Left lobe of liver (tissue), 2 donors: ENCODE measurements around the gene SORCS2. TPM values are rescaled to one million over a fixed set of nuclear protein-coding genes. Genes with fewer than 3 reads are reported as not detected.

Source experiments
- ATAC-seq: fragments of 200-7000 bp; cut with Tn5 transposase; one replicate; pipeline ENCODE4 v1.9.1; 2020; ENCODE audit warnings: mild to moderate bottlenecking, moderate library complexity
- DNase-seq: peaks from one replicate; pipeline ENCODE4 v3.0.0-alpha.2; 2020; ENCODE audit warnings: low spot score
- total RNA-seq: library from RNA; stranded (reverse); gene quantifications from one replicate; pipeline ENCODE4 v1.2.1, GENCODE V29; 2021
- donor health status: DM: no; HTN: no; CAD: no; lungs with moderate emphysema.
- donor health status: DM: no; HTN: yes; CAD: no.

The SORCS2 gene
- total RNA-seq, 1 donor from 2014 or later: 0.35 TPM

DNA sequence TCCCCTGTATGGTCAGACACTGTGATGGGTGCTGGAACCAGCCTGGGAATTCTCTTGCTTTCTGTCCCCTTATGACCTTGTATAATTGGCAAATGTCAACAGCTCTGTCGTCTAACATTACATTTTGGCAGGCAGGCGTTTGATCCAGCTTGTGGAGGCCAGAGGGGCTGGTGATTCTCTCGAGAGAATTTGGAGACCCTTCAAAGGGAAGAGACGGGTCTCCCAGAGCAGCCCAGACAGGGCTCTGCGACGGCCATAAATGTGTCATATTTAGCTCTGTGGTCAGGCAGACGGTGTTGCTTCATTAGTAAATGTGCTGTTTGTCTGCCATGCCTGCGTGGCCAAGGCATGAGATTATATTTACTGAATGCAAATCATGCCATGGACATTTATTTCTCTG is 68.7 kb downstream of the SORCS2 start:
- DNase-seq: no peak

GRCh38 chr4:7261536-7261935 is 69.2 kb downstream of the SORCS2 start:
- DNase-seq (no peak), ATAC-seq (no peak)

More for the DNA sequence above, 68.7 kb downstream of the SORCS2 start:
- no peak for ATAC-seq

GRCh38 chr4:7262134-7262533 is 69.8 kb downstream of the SORCS2 start:
- no peak for ATAC-seq

DNA sequence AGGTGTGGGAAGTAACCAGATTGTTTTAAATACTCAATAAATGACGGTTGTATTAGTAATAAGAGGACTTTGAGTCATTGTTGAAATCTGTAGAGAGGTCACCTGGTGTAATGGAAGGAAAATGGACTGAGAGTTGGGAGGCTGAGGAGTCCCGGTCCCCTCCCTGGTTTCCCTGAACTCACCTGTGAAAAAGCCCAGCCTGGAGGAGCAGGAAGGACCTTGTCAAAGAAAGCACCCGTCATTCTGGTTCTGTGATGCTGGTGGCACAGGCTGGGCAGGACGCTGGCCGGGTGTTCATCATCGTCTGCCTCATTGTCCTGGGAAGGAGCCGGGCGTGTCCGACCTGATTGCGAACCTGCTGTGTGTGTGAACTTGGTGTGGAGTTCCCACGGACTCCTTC is 70.8 kb downstream of the SORCS2 start:
- no peak for DNase-seq
- ATAC-seq: no peak

More at GRCh38 chr4:7262134-7262533, 69.8 kb downstream of the SORCS2 start:
- no peak for DNase-seq

- DNase-seq: no peak
- no peak for ATAC-seq
Measured at GRCh38 chr4:7264694-7265093, 72.4 kb downstream of the SORCS2 start.

GRCh38 chr4:7266525-7267292 is 74.4 kb downstream of the SORCS2 start:
- DNase-seq: no peak
- no peak for ATAC-seq

DNA sequence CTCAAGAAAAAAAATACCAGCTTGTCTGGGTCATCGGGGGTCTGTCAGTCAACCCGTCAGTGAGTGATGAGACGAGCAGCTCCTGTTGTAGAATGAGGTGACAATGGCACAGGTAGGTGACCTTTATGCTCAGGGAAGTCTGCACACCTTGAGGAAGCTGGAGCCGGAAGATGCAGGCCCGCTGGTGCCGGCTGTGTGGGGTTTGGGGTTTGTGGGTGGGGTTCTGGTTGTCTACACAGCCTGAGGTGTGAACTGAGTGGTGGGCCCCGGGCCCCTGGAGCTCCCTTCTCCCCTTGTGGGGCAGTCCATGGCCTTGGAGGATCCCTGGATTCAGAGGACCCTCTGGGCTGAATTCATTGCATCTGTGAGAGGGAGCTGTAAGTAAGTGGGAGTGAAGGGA is 75.5 kb downstream of the SORCS2 start:
- DNase-seq: no peak

DNA sequence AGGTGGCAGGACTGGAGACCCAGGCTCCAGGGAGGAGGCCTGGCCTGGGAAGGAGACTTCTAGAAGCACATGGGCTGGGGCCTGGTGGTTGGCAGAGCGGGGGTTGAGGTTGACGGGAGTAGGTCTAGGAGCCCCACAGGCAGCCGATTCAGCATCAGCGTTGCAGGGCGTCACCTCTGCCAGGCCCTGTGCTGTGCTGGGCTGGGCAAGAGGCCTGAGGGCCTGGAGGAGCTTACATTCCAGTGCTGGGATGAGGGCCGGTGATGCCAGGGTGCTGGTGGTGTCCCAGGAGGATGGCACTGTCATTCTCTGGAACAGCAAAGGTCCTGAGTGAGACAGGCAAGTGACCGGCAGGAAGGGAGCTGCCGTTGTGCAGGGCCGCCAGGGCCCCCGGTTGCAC is 76.6 kb downstream of the SORCS2 start:
- DNase-seq: no peak
- no peak for ATAC-seq

More for the DNA sequence above, 75.5 kb downstream of the SORCS2 start:
- ATAC-seq: no peak

DNA sequence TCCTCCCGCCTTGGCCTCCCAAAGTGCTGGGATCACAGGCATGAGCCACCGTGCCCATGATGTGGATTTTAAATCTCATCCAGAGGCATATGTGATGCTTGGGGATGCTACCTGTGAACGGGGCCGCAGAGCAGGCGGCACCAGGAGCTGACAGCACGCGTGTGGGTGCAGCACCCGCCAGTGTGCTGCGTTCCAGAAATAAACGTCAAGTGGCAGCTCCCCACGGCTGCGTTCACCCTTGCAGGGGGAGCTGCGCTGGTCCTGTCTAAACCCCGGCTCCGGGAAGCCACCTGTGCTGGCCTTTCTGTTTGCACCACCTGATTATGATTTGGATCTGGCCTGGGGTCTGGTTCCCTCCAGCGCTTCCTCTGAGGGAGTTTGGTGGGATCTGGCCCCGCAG is 77.8 kb downstream of the SORCS2 start:
- ATAC-seq (no peak), DNase-seq (no peak)

DNA sequence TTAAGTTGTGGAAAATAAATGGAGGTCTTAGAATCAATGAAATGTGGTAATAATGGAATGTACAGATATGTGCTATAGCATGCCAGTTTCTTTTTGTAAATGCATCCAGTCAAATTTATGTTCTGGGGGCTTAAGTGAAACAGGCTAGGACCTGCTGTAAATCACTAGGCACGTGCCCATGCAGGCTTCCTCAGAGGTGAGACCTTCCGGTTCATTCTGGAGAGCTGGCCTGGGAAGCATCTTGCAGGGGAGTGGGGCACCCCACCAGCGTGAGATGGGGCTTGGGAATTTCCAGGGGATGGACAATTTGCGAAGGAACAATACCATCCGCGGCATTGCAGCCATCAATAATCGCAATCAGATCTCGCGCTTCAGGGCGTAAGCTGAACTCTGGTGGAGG is 80.1 kb downstream of the SORCS2 start:
- ATAC-seq (no peak), DNase-seq (no peak)

DNA sequence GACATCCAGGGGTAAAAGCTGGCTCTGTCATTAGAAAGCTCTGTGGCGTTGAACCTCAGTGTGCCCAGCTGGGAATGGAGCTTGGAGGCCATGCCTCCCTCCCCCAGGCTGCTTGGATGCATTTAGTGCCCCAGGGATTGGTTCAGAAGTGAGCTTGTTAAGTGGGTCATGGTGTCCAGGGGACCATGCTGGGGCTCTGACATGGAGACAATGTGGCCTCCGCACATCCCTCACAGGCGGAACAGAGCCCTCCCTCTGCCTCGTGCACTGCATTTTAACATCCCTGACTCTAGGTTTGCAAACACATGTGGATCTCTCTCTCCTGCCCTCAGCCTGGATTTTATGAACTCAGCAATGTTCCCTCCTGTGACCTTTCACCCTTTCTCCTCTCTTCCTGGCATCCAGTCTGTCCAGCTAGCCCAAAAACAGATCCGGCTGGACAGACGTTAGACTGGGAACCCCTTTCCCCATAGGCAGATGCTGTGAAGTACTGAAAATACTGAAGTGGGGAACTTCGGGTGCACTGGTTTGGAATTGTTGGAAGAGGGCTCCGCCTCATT is 81.5 kb downstream of the SORCS2 start:
- peak; percentile 54 for ATAC-seq
- no peak for DNase-seq

- no peak for DNase-seq
Measured at GRCh38 chr4:7275067-7275466, 82.7 kb downstream of the SORCS2 start.

DNA sequence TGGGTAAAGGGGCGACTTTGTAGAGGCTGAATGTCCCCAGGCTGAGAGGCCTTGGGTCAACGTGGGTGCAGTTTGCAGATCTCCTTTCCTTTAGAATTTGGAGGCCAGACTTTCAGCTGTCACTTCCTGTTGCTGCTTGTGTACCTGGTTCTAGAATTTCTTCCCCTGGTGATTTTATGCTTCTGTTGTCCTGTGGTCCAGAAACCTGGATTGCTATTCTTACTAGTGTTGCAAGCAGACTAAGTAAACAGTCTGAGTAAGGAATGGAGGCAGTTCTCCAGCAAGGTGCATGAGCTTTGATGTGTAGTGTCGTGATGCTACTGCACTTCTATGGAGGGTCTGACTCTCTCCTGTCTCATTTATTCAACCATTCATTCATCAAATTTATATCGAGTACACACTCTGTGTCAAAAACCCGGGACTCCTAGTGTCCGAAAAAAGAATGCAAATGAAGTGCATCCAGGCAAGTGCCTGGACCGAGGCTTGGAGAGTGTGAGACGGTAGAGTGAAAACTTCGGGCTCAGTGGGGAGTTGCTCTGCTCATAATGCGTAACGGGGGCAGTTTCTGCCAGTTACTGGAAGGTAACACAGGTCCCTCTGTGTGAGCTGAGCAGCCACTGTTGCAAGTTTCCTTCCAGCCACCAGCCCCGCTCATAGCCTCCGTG is 83.3 kb downstream of the SORCS2 start:
- no peak for ATAC-seq

More at GRCh38 chr4:7275067-7275466, 82.7 kb downstream of the SORCS2 start:
- ATAC-seq: no peak

DNA sequence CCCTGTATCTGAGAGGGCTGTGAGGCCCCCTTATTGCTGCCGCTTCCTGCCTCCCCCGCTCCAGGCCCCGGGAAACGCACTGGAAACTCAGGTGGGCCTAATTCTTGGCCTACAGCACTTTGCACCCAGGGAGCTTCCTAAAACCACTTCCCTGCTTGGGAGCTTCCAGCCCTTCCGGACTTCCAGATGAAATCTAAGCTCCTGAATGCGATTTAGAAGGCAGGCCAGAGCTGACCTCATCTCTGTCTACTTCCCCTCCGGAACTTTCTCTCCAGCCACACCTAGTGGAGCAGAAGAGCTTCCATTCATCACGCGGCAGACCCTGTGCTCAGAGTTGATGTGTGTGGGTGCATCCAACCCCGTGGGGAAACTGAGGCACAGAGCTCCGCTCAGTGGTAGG is 84.2 kb downstream of the SORCS2 start:
- ATAC-seq: no peak
- no peak for DNase-seq

More for the DNA sequence above, 83.3 kb downstream of the SORCS2 start:
- no peak for DNase-seq

DNA sequence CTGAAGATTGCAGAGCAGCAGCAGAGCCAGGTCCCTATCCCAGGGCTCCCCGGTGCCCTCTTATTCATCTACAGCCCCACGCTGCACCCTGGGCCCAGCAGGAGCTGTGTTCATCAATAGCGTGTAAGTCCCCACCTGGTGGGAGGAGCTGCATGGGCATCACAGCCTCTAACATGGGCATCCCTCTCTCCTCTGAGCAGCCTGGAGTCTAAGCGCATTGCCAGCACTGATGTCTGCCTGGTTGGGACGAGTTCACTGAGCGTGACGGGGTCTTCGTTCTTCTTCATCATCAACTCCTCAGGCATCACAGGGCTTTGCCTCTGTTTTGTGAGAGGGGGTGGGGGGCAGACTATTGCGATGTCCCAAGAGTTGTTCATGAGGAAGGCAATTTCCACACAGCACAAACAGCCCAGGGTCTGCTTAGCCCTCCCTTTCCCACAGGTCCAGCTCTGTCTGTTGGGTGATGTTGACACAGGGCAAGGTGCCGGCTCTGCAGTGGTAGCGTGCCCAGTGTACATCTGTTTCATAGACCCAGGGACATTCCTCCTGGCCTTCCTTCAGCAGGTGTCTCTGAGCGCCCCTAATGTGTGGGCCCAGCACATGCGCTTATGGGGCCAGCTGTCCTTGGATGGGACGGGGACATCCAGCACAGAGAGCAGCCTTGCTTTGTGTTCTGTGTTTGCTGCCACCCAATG is 85.9 kb downstream of the SORCS2 start:
- ATAC-seq: no peak

GRCh38 chr4:7278981-7279380 is 86.6 kb downstream of the SORCS2 start:
- ATAC-seq (no peak), DNase-seq (no peak)

More for the DNA sequence above, 85.9 kb downstream of the SORCS2 start:
- no peak for DNase-seq

DNA sequence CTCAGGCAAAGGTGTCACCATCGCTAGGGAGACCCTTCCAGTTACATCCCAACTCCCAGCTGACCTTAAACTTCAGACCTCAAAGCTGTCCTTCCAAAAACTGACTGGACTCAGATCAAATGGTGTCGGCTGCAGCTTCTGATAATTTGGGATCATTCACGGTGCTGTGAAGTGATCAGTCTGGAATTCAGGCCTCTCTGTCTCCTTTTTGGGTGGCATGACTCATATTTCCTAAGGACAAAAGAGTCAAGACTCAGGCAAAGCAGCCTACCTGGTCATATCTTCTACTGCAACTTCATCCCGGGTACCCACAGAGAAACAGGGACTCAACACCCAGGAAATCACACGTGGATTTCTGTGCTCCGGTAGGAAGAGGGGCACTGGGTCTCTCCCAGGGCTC is 87.6 kb downstream of the SORCS2 start:
- DNase-seq: no peak
- ATAC-seq: no peak

DNA sequence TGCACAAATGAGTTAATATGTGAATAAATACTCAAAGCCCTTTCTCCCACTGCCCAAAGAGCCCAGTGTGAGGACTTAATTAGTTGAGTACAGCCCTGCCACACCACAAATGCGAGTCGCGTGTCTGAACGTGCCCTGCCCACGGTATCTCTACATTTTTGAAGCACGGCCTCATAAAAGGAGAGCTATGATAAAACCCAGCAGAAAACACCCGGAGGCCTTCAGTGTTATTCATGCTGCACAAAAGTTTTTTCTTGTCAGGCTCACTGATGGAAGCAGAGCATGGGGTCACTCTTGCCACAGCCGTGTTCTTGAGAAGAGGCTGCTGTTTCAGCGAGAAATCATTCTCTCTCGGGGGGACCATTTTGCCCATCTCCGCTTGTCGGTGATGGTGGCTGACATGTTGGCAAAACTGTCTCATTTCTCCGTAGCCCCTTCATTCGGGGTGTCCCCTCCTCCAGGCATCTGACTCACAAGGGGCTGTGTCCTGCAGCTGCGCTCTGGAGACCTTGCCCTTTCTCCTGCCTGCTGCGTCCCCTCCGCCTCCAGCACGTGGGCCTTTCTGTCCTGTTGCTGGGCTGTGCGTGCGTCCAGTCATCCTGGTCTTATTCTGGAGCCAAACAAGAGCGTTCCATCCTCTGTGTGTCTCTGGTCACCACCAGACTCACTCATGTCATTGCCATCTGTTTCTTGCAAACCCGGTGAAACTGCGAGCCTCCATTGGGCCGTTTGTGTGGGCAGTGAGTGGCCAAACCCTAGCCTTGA is 88.8 kb downstream of the SORCS2 start:
- DNase-seq: no peak
- no peak for ATAC-seq

DNA sequence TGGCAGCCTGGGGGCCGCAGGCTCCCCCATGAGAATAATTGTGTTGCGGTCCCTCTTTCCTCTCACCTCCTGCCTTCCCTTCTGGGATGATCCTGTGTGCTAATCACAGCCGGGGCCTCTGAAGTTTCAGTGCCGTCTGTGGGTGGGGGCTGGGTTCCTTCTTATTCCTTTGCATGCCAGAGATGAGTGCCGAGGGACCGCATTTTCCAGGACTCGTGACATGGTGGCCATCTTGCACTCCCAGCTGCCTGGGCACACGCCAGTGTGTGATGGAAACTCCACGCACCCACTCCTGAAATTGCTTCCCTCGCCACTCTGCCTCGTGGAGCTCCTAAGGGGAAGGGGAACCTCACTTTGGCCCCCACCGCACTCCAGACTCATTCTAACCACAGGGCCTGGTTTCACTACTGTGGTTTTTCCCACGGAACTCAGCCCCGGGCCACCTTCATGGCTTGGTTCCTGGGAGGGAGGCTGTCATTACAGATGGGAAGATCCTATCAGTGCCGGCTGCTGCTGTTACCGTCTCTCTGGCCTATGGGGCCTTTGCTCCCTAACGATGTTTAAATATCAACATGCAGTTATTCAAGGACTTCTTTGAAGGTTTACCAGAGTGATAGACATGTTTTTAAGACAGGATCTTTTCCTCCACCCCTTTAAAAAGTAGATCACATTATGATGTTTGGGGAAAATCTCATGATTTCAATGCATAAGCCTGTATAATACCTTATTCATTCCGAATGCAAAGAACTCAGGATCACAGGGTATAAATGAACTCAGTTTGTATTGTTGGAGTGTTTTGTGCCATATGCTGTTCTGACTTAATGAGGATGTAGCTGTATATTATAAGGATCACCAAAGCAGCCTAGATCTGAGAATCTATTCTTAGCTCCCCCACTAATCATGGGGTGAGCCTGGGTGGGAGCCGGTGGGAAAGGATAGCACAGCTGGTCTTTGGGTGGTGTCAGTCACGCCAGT is 89.6 kb downstream of the SORCS2 start:
- ATAC-seq (no peak), DNase-seq (no peak)
